Ascending aorta (tissue), 2 donors: ENCODE measurements around the gene DEPDC1. TPM values are rescaled to one million over a fixed set of nuclear protein-coding genes. Genes with fewer than 3 reads are reported as not detected.
"Not testable (repeated sequence)": the region's sequence is repeated elsewhere in the genome, so short reads cannot be mapped to it uniquely, and the experiment has no call there.

Experiments used
- DNase-seq, 2 donors: peaks; one replicate each; pipeline ENCODE4 v3.0.0-alpha.2; 2019; ENCODE audit warnings: low spot score in 2 of 2
- H3K27ac ChIP-seq, 2 donors: fragments of 200-600 bp; sonication (generic); one replicate each; pipeline ENCODE4 v1.5.1; 2016 to 2017; ENCODE audit warnings: mild to moderate bottlenecking in 1 of 2
- H3K27me3 ChIP-seq: fragments of 200-600 bp; sonication (generic); one replicate; pipeline ENCODE4 v1.5.1; 2017
- H3K36me3 ChIP-seq, 2 donors: fragments of 200-600 bp; sonication (generic); one replicate each; pipeline ENCODE4 v1.5.1; 2016
- H3K4me1 ChIP-seq, 2 donors: fragments of 200-600 bp; sonication (generic); one replicate each; pipeline ENCODE4 v1.5.1; 2016 to 2017; ENCODE audit warnings: mild to moderate bottlenecking in 1 of 2
- H3K4me3 ChIP-seq, 2 donors: fragments of 200-600 bp; sonication (generic); one replicate each; pipeline ENCODE4 v1.5.1; 2016 to 2017; ENCODE audit warnings: mild to moderate bottlenecking in 1 of 2
- H3K9me3 ChIP-seq, 2 donors: fragments of 200-600 bp; sonication (generic); one replicate each; pipeline ENCODE4 v1.5.1; 2016
- CTCF ChIP-seq, 3 experiments: fragments of 200-600 bp in 2 of 3; fragments of 450-650 bp in 1 of 3; sonication (generic) in 2 of 3; IDR thresholded peaks; one replicate each; pipeline ENCODE4 v1.5.1; 2016 to 2019; ENCODE audit warnings: antibody characterized with exemption in 3 of 3, mild to moderate bottlenecking in 1 of 3, moderate library complexity in 1 of 3
- intact Hi-C: fragments of 100-400 bp; cut with DNase I; formaldehyde crosslinking; loops from one replicate; pipeline ENCODE4 v1.15.1; 2023
- total RNA-seq: library from RNA; depleted of rRNA; stranded (reverse); fragments of >200 nt; gene quantifications from one replicate; pipeline ENCODE4 v1.1.0, GENCODE V29; 2016

DEPDC1 gene
- total RNA-seq, 1 donor from 2014 or later: not detected

DNA sequence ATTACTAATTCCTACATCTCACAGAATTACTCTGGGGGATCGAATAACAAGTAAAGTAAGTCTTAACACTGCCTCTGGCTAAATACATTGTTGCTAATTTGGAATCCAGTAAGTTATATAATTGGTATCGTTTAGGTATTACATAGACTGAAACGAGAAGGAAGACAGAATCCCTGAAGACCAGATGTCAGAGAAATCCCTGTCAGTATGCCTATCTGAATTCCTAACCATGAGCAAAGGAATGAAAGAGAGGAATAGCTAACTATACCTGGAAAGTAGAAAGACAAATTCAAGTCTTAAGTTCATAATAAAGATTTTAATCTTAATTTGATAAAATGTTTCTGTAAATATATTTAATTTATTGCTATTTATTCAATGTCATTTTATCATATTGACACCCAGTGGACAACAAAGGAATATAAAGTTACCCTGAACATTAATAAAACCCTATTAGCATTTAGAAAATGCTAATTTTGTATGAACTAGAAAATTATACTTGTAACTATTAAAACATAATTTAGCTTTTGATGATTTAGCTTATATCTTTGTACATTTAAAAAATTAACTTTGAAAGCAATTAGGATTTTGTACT, 11.4 kb downstream of the DEPDC1 start:
- H3K27me3 ChIP-seq: no peaks in the 10 kb centered on the region
- no peak for DNase-seq
- no peak for TF ChIP-seq CTCF (IDR thresholded peaks at IDR 0.05)
- H3K4me3 ChIP-seq: no peak overlapping the region
- H3K36me3 ChIP-seq: no peaks in the 10 kb centered on the region
- H3K4me1 ChIP-seq: no peaks in the 10 kb centered on the region
- H3K27ac ChIP-seq: no peak overlapping the region
- intact Hi-C loops: loop anchor here (10.0 kb wide), 1 partner anchor 99 kb away; no protein-coding TSS in a partner anchor
- no peaks in the 10 kb centered on the region for H3K9me3 ChIP-seq

DNA sequence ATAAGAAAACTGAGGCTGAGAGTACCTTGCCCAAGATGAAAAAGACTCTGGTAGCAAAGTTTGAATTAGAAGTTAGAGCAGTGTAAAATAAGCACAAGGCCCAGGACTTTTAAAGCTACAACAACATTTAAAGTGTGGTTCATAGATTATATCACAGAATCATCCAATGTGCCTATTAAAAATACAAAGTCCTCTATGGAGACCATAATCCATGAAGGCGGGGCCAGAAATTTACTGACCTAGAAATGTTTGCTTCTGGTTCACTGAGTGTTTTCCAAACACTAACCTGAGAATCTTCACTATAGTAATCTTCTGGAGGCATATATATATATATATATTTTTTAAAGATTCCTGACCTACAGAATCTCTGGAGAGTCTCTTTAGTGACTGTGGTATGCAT, 12.3 kb downstream of the DEPDC1 start:
- Histone ChIP-seq H3K27ac (no peak overlapping the region), H3K36me3 (no peaks in the 10 kb centered on the region), H3K4me3 (no peak overlapping the region), H3K4me1 (no peaks in the 10 kb centered on the region), H3K27me3 (no peaks in the 10 kb centered on the region), H3K9me3 (no peaks in the 10 kb centered on the region)
- no peak for TF ChIP-seq CTCF (IDR thresholded peaks at IDR 0.05)
- DNase-seq: no peak
- intact Hi-C loops: loop anchor here (10.0 kb wide), 1 partner anchor 100 kb away; no protein-coding TSS in a partner anchor

DNA sequence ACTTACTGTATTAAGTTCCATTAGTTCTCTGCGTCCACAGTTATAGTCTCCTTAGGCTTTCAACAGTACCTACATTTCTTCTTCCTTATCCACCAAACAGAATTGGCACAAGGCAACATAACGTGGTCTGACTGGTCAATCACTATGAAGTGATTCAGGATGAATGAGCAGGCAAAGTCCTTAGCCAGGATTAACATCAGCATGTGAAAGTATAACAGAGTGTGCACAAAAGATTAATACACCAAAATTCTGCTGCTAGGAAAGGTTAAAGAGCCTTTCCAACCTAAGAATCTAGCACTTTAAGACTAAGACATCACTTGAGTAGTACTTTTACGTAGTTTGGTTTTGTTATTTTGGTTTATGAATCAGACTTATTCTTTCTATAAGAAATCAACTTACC, 15.8 kb downstream of the DEPDC1 start:
- H3K27me3 ChIP-seq: no peaks in the 10 kb centered on the region
- no peak for TF ChIP-seq CTCF (IDR thresholded peaks at IDR 0.05)
- DNase-seq: no peak
- H3K4me1 ChIP-seq: no peaks in the 10 kb centered on the region
- no peak overlapping the region for H3K4me3 ChIP-seq
- no peaks in the 10 kb centered on the region for H3K36me3 ChIP-seq
- no peaks in the 10 kb centered on the region for H3K9me3 ChIP-seq
- H3K27ac ChIP-seq: no peak overlapping the region
- intact Hi-C loops: loop anchor here (10.0 kb wide), 1 partner anchor 104 kb away; no protein-coding TSS in a partner anchor

GRCh38 chr1:68479501-68479900, 17.4 kb downstream of the DEPDC1 start:
- H3K27ac ChIP-seq: no peak overlapping the region
- TF ChIP-seq CTCF (IDR thresholded peaks at IDR 0.05): no peak
- H3K36me3 ChIP-seq: no peaks in the 10 kb centered on the region
- no peaks in the 10 kb centered on the region for H3K27me3 ChIP-seq
- intact Hi-C loops: no loop called here
- no peaks in the 10 kb centered on the region for H3K4me1 ChIP-seq
- no peak overlapping the region for H3K4me3 ChIP-seq
- no peaks in the 10 kb centered on the region for H3K9me3 ChIP-seq
- DNase-seq: no peak

- Histone ChIP-seq H3K27me3 (no peaks in the 10 kb centered on the region), H3K9me3 (no peaks in the 10 kb centered on the region), H3K27ac (no peak overlapping the region), H3K4me1 (no peaks in the 10 kb centered on the region), H3K36me3 (no peaks in the 10 kb centered on the region), H3K4me3 (no peak overlapping the region)
- TF ChIP-seq CTCF (IDR thresholded peaks at IDR 0.05): no peak
- intact Hi-C loops: no loop called here
- no peak for DNase-seq
Observed at GRCh38 chr1:68478662-68479061, 18.2 kb downstream of the DEPDC1 start.

GRCh38 chr1:68476626-68477025, 20.3 kb downstream of the DEPDC1 start:
- H3K36me3 ChIP-seq, H3K9me3 ChIP-seq, H3K4me3 ChIP-seq, H3K27ac ChIP-seq, H3K4me1 ChIP-seq, DNase-seq, H3K27me3 ChIP-seq, intact Hi-C loops: not testable (repeated sequence)
